22Rv1 (cell line): ENCODE results near the gene SARS2.

ENCODE experiments used
- CTCF ChIP-seq: fragments of 450-650 bp; IDR thresholded peaks from 2 replicates; pipeline ENCODE4 v1.5.1; 2017; ENCODE audit warnings: mild to moderate bottlenecking
- ZFX ChIP-seq: fragments of 450-650 bp; IDR thresholded peaks from 2 replicates; pipeline ENCODE4 v1.6.1; 2017; ENCODE audit warnings: antibody characterized with exemption, borderline replicate concordance

- TF ChIP-seq CTCF (no peak), ZFX (no peak)
Measured at GRCh38 chr19:38919837-38920601, 10.5 kb downstream of the SARS2 start.
